HG03039 (cell line): ENCODE measurements around the gene FAM107B.
"Not testable (repeated sequence)": the region's sequence is repeated elsewhere in the genome, so short reads cannot be mapped to it uniquely, and the experiment has no call there.

Experiments
- ATAC-seq: cut with Tn5 transposase; IDR thresholded peaks from one replicate; pipeline ENCODE4 v1.9.1; 2021; ENCODE audit warnings: mild to moderate bottlenecking, moderate library complexity; ENCODE audit not compliant: unreplicated experiment

FAM107B gene

DNA sequence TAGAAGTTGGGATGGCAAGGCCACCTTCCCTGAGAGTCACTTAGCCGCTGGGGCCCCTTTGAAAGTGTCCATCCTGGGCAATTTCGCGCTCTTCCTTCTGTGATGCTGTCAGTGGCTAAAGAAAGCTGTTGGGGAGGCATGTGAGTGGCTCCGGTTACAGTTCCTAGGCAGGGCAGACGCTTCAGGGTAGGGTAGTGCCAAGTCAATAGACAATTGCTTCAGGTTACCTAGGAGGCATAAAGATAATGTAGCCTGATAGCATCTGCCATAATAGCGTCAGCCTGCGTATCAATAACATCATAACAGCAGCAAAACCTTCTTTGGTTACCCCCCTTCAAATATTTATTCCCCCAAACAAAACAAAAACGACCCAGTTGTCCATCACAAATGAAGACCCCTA lies at the start of gene FAM107B:
FAM107B (minus strand) TSS at position 101 of the 400 bp plus-strand sequence. CDS start 234 bp downstream, outside the sequence.
- ATAC-seq, result no peak

GRCh38 chr10:14823966-14824365 lies 49.3 kb upstream of the FAM107B start:
- no peak for ATAC-seq

- ATAC-seq, result no peak
Measured at GRCh38 chr10:14822879-14823755, 48.4 kb upstream of the FAM107B start.

GRCh38 chr10:14821635-14822375 lies 47.1 kb upstream of the FAM107B start:
- no peak for ATAC-seq

- no peak for ATAC-seq
Measured at GRCh38 chr10:14820775-14821154, 46.1 kb upstream of the FAM107B start.

DNA sequence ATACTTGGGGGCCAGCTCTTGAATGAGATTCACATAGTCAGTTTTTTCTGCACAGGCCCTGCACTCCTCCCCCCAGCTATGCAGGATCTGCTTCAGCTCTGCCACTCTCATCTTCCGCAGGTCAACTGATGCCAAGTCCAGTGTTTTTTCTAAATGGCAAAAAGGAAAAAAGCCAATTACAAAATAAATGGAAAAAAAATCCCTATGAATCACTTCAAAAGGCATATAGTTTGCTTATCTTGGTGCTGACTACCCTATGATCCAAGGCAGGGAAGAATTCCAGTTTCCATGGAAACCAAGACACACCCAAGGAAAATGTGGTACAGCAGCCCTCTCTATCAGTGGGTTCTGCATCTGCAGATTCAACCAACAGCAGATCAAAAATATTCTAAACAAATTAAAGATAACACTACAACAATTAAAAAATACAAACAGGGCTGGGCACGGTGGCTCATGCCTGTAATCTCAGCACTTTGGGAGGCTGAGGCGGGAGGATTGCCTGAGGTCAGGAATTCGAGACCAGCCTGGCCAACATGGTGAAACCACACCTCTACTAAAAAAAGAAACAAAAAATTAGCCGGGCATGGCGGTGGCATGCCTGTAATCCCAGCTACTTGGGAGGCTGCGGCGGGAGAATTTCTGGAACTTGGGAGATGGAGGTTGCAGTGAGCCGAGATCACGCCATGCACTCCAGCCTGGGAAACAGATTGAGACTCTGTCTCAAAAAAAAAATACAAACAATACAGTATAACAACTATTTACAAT lies 45.5 kb upstream of the FAM107B start:
- ATAC-seq, result no peak

- ATAC-seq, result not testable (repeated sequence)
Measured at GRCh38 chr10:14816717-14817116, 42.0 kb upstream of the FAM107B start.

DNA sequence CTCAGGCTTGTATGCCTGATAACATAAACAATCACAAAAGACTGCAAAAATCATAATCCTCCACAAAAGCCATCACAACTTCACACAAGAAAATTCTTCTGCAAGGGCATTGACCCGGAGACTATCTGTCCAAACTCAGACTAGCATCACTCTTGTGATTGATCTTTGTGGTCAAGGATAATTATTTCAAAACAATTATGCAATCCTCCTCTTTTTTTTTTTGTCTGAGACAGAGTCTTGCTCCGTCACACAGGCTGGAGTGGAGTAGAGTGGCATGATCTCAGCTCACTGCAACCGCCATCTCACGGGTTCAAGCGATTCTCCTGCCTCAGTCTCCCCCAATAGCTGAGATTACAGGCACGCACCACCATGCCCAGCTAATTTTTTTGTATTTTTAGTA lies 41.0 kb upstream of the FAM107B start:
- ATAC-seq, result no peak

GRCh38 chr10:14812271-14812670 lies 37.6 kb upstream of the FAM107B start:
- no peak for ATAC-seq

DNA sequence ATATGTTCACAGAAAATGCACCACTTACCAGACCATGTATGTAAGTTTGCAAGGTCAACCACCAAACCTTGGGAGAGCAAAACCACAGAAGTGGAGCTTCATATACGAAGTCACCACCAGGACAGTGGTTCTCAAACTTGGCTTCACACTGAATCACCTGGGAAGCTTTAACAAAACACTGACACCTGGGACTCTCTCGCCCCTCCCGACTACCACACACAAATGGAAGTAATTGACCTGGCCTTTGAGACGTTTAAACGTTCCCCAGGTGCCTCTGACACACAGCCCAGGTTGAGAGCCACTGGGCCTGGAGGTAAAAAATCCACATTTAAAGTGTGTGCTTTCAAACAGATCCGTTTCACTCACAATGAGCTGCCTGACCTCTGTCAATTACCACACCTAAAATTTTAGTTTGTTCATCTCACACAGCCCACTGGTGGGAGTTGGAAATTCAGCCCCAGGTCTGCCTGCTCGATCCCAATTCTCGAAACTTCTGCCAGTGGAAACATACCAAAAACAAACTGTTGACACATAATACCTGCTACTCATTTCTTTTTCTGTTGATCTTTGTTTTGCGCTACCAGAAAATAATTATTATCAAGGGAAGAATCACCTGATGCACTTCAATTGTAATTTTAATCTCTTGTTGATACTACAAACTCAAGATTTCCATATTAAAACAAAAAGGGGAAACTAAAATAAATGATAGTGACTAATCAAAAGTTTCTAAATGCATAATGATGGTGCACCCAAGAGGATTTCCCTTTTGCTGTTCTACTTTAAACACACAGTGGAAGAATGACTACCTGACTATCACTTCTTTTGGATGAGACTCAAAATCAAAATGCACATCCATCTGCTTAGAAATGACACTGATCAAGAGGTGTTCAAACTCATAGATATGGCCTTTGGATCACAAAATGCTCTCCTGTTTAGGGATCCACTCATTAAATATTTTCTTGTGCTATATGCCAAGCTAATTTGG lies 36.6 kb upstream of the FAM107B start:
- ATAC-seq, result no peak

GRCh38 chr10:14806318-14806717 lies 31.6 kb upstream of the FAM107B start:
- ATAC-seq, result no peak

- no peak for ATAC-seq
Measured at GRCh38 chr10:14803827-14804226, 29.1 kb upstream of the FAM107B start.

DNA sequence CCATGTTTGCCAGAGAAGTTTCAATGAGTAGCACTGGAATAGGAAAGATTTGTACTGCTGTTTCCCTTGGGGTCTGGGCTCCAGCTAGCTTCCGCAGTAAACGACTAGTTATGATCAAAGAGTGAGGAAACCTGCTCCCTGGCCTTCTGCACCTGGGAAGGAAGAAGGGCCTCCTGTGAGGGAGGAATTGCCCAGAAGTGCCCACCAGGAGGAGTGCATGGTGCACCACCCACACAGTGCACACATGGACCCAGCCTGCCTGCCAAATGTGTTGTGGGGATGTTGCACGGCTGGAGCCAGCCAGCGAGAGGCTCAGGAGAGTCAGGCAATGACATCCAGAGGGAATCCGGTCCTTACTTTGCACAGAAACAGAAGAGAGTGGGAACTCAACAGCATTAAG lies 27.0 kb upstream of the FAM107B start:
- no peak for ATAC-seq

- no peak for ATAC-seq
Measured at GRCh38 chr10:14800397-14800796, 25.7 kb upstream of the FAM107B start.

DNA sequence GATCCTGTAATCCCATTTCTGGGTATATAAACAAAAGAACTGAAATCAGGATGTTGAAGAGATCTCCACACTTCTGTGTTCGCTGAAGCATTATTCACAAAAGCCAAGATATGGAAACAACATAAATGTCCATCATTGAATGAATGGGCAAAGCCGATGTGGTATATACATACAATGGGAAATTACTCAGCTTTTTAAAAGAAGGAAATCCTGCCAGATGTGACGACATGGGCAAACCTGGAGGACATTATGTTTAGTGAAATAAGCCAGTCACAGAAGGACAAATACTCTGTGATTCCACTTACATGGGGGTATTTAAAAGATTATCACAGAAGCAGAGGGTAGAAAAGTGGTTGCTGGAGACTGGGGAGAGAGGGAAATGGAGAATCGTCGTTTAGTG lies 23.9 kb upstream of the FAM107B start:
- no peak for ATAC-seq

DNA sequence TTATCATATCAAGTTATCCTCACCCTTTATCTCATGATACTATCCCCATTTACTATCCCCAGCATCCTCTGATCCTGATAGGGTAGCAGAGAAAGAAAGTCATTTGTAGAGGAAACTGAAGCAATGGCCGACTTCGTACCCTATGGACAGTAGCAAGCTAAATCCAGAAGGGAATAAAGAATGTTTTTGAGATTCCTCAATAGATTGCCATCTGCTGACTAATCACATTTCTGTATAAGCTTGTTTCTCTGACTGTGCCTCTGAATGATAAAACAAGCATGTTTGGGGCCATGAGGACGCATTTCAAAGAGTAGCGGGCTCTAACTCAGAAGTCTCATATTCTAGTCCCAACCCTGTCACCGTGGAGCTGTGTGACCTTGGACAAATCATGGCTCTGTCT lies 13.2 kb upstream of the FAM107B start:
- no peak for ATAC-seq

GRCh38 chr10:14784459-14785055 lies 9.9 kb upstream of the FAM107B start:
- no peak for ATAC-seq

GRCh38 chr10:14782691-14783363 lies 8.1 kb upstream of the FAM107B start:
- ATAC-seq, result no peak

DNA sequence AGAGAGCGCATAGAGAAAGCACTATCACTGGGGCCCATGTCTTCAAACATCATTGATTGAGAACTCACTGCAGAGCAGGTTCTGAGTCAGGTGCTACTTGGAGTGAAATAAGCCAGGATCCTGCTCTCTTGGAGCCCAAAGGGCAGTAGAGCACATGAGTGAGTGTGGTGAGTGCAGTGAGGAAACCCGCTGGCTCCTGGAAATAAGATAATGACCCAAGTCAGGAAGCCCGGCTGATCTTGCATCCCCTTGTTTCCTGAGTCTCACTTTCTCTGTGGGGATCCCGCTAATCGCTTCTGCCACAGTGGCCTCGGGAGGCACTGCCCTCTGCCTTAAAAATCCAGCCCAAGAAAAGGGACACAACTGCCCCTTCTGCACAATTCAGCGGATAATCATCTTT lies 7.1 kb upstream of the FAM107B start:
- ATAC-seq, result no peak
